Measurements from ENCODE around the gene TERT.
"Not testable (repeated sequence)": the region's sequence is repeated elsewhere in the genome, so short reads cannot be mapped to it uniquely, and the experiment has no call there.

The TERT gene

GRCh38 chr5:1231354-1231905 lies 63.4 kb downstream of the TERT start:
- no peak for DNase-seq

GRCh38 chr5:1230551-1230950 lies 64.3 kb downstream of the TERT start:
- no peak for DNase-seq

GRCh38 chr5:1229822-1230221 lies 65.0 kb downstream of the TERT start:
- no peak for DNase-seq

- not testable (repeated sequence) for DNase-seq
These were observed 65.8 kb downstream of the TERT start for GRCh38 chr5:1229023-1229422.

GRCh38 chr5:1228120-1228519 lies 66.7 kb downstream of the TERT start:
- DNase-seq = no peak

- no peak for DNase-seq
These were observed 67.2 kb downstream of the TERT start for GRCh38 chr5:1227667-1228066.

GRCh38 chr5:1226839-1227581 lies 67.9 kb downstream of the TERT start:
- DNase-seq = no peak

GRCh38 chr5:1226231-1226630 lies 68.6 kb downstream of the TERT start:
- no peak for DNase-seq

- DNase-seq = no peak
These were observed 69.8 kb downstream of the TERT start, which contains the start of gene SLC6A18 for GRCh38 chr5:1225081-1225480. TSS of gene SLC6A18 (plus strand) at chr5:1225381. CDS start at chr5:1225478, 97 bp downstream.

GRCh38 chr5:1224631-1225030 lies 70.2 kb downstream of the TERT start:
- no peak for DNase-seq

- DNase-seq = no peak
These were observed 71.6 kb downstream of the TERT start for GRCh38 chr5:1223278-1223670.

GRCh38 chr5:1222621-1223277 lies 72.1 kb downstream of the TERT start:
- no peak for DNase-seq

- no peak for DNase-seq
These were observed 72.7 kb downstream of the TERT start for GRCh38 chr5:1222147-1222546.

- no peak for DNase-seq
These were observed 73.1 kb downstream of the TERT start for GRCh38 chr5:1221721-1222120.

- no peak for DNase-seq
These were observed 74.0 kb downstream of the TERT start for GRCh38 chr5:1220831-1221230.

GRCh38 chr5:1220351-1220750 lies 74.5 kb downstream of the TERT start:
- no peak for DNase-seq

- no peak for DNase-seq
These were observed 75.1 kb downstream of the TERT start for GRCh38 chr5:1219768-1220100.

- no peak for DNase-seq
These were observed 75.6 kb downstream of the TERT start for GRCh38 chr5:1219098-1219767.

- no peak for DNase-seq
These were observed 76.4 kb downstream of the TERT start for GRCh38 chr5:1218351-1219080.

GRCh38 chr5:1217596-1218206 lies 77.2 kb downstream of the TERT start:
- DNase-seq = no peak

GRCh38 chr5:1216918-1217295 lies 78.0 kb downstream of the TERT start:
- no peak for DNase-seq

- DNase-seq = no peak
These were observed 78.5 kb downstream of the TERT start for GRCh38 chr5:1216211-1216917.
